NCI-H1417 treated with DMSO at 0.1 percent for 48 hours (cell line): Measurements from ENCODE around the gene KLF9.

ENCODE experiments used
- DNase-seq: peaks from one replicate; lab custom pipeline; 2025; lab: John Stamatoyannopoulos, UW

KLF9 gene

GRCh38 chr9:70413799-70414775 lies at the start of gene KLF9:
Gene KLF9, minus strand, starts transcription at chr9:70414657. Its CDS starts 1,294 bp downstream, at chr9:70413363.
- DNase-seq, result peak; percentile 72

- DNase-seq, result no peak
Measured at GRCh38 chr9:70463877-70464276, 49.4 kb upstream of the KLF9 start.

- no peak for DNase-seq
Measured at GRCh38 chr9:70462300-70462699, 47.8 kb upstream of the KLF9 start.

- no peak for DNase-seq
Measured at GRCh38 chr9:70457235-70457634, 42.8 kb upstream of the KLF9 start.

GRCh38 chr9:70455993-70456704 lies 41.7 kb upstream of the KLF9 start:
- no peak for DNase-seq

GRCh38 chr9:70452365-70452764 lies 37.9 kb upstream of the KLF9 start:
- no peak for DNase-seq

- no peak for DNase-seq
Measured at GRCh38 chr9:70451765-70452164, 37.3 kb upstream of the KLF9 start.

GRCh38 chr9:70450738-70451137 lies 36.3 kb upstream of the KLF9 start:
- DNase-seq, result no peak

GRCh38 chr9:70449461-70449860 lies 35.0 kb upstream of the KLF9 start:
- DNase-seq, result no peak

GRCh38 chr9:70448919-70449318 lies 34.5 kb upstream of the KLF9 start:
- no peak for DNase-seq

GRCh38 chr9:70444904-70445303 lies 30.4 kb upstream of the KLF9 start:
- DNase-seq, result no peak

- DNase-seq, result no peak
Measured at GRCh38 chr9:70442328-70442848, 27.9 kb upstream of the KLF9 start.

- DNase-seq, result no peak
Measured at GRCh38 chr9:70441622-70442021, 27.2 kb upstream of the KLF9 start.

GRCh38 chr9:70439991-70440706 lies 25.7 kb upstream of the KLF9 start:
- DNase-seq, result no peak

- no peak for DNase-seq
Measured at GRCh38 chr9:70438341-70438928, 24.0 kb upstream of the KLF9 start.

- DNase-seq, result no peak
Measured at GRCh38 chr9:70435948-70436347, 21.5 kb upstream of the KLF9 start.

GRCh38 chr9:70429899-70430298 lies 15.4 kb upstream of the KLF9 start:
- DNase-seq, result no peak

- no peak for DNase-seq
Measured at GRCh38 chr9:70428781-70429180, 14.3 kb upstream of the KLF9 start.

- DNase-seq, result no peak
Measured at GRCh38 chr9:70427161-70427945, 12.9 kb upstream of the KLF9 start.

- DNase-seq, result no peak
Measured at GRCh38 chr9:70425192-70425591, 10.7 kb upstream of the KLF9 start.
